ENCODE results near the gene XPC.

DNA sequence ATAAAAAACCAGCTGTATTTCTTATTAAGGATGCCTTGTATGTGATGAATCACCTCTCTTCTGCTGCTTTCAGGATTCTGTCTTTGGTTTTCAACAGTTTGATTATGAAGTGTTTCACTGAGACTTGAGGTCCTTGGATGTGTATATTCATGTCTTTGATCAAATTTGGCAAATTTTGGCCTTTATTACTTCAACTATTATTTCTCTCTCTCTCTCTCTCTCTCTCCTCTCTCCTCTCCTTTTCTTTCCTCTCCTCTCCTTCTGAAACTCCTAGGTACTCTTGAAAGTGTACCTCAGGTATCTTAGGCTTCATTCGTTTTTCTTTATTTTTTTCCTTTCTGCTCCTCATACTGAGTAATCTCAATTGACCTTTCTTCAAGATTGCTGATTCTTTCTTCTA lies 43.5 kb upstream of the XPC start:
- no peak for TF ChIP-seq POLR2AphosphoS5 (IDR thresholded peaks at IDR 0.05; ENCODE audit: low read depth, low read length)
- no peak for TF ChIP-seq TAF1 (IDR thresholded peaks at IDR 0.05; ENCODE audit: borderline replicate concordance, low read depth, low read length)

Measured in GM12892 (cell line).